ENCODE measurements around the gene CCDC57. TPM values are rescaled to one million over a fixed set of nuclear protein-coding genes. Genes with fewer than 3 reads are reported as not detected.
A peak's percentile ranks its signal among the peaks of the same experiment; 100 is the strongest.
"Not testable (repeated sequence)": the region's sequence is repeated elsewhere in the genome, so short reads cannot be mapped to it uniquely, and the experiment has no call there.

Gene CCDC57
- total RNA-seq, 3 donors from 2014 or later = 48.9 to 64.6 (median 60.5) TPM

- Mint-ChIP-seq H3K27me3 (ENCODE audit: low read depth) (no peaks in the 10 kb centered on the region), H3K9me3 (no peaks in the 10 kb centered on the region), H3K4me1 (ENCODE audit: low read depth) (no peaks in the 10 kb centered on the region), H3K36me3 (ENCODE audit: insufficient read depth) (peaks cover 4% of the 10 kb centered on the region), H3K4me3 (no peak overlapping the region)
- DNase-seq (no peak), ATAC-seq (no peak)
Measured at GRCh38 chr17:82146663-82147654, 65.7 kb downstream of the CCDC57 start.

- ATAC-seq (no peak), DNase-seq (no peak)
- H3K9me3 Mint-ChIP-seq = no peaks in the 10 kb centered on the region
- H3K36me3 Mint-ChIP-seq (ENCODE audit: insufficient read depth) = peaks cover 6% of the 10 kb centered on the region
- no peaks in the 10 kb centered on the region for H3K27me3 Mint-ChIP-seq (ENCODE audit: low read depth)
- no peak overlapping the region for H3K4me3 Mint-ChIP-seq
- no peaks in the 10 kb centered on the region for H3K4me1 Mint-ChIP-seq (ENCODE audit: low read depth)
Measured at GRCh38 chr17:82145550-82146155, 67.0 kb downstream of the CCDC57 start.

GRCh38 chr17:82143333-82143732 lies 69.3 kb downstream of the CCDC57 start:
- peaks cover 6% of the 10 kb centered on the region for H3K36me3 Mint-ChIP-seq (ENCODE audit: insufficient read depth)

GRCh38 chr17:82139961-82140360 lies 72.7 kb downstream of the CCDC57 start:
- ATAC-seq; H3K4me1 Mint-ChIP-seq (ENCODE audit: low read depth); H3K27me3 Mint-ChIP-seq (ENCODE audit: low read depth); DNase-seq; H3K4me3 Mint-ChIP-seq; H3K9me3 Mint-ChIP-seq; H3K36me3 Mint-ChIP-seq (ENCODE audit: insufficient read depth): not testable (repeated sequence)

More at GRCh38 chr17:82143333-82143732, 69.3 kb downstream of the CCDC57 start:
- DNase-seq (no peak), ATAC-seq (no peak)
- Mint-ChIP-seq H3K9me3 (no peaks in the 10 kb centered on the region), H3K4me1 (ENCODE audit: low read depth) (no peaks in the 10 kb centered on the region), H3K27me3 (ENCODE audit: low read depth) (no peaks in the 10 kb centered on the region), H3K4me3 (no peak overlapping the region)

GRCh38 chr17:82138511-82138992 lies 74.1 kb downstream of the CCDC57 start:
- ATAC-seq (no peak), DNase-seq (no peak)
- H3K9me3 Mint-ChIP-seq = no peaks in the 10 kb centered on the region
- no peaks in the 10 kb centered on the region for H3K4me1 Mint-ChIP-seq (ENCODE audit: low read depth)
- no peaks in the 10 kb centered on the region for H3K27me3 Mint-ChIP-seq (ENCODE audit: low read depth)
- H3K4me3 Mint-ChIP-seq = no peak overlapping the region
- H3K36me3 Mint-ChIP-seq (ENCODE audit: insufficient read depth) = peaks cover 2% of the 10 kb centered on the region

DNA sequence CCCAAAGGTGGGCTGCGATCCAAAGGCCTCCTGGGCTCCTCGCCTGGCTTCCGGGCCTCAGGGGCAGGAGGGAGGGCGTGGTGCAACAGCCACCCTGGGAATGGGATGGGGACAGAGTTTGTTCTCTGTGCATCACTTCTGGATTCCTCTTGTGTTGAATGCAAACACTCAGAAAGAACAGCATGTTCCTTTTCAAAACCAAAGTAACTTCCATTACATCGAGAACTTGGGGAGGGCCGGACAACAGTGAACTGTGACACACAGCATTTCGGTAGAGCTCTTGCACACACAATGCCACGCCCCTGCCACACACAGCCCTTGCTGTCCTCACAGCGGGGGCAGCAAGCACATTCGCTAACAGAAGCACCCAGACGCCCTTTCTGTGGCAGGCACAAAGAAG lies 78.5 kb downstream of the CCDC57 start:
- no peak for DNase-seq
- Mint-ChIP-seq H3K4me1 (ENCODE audit: low read depth) (peaks cover 3% of the 10 kb centered on the region), H3K4me3 (no peak overlapping the region), H3K27me3 (ENCODE audit: low read depth) (no peaks in the 10 kb centered on the region), H3K9me3 (no peaks in the 10 kb centered on the region), H3K36me3 (ENCODE audit: insufficient read depth) (no peaks in the 10 kb centered on the region)
- no peak for ATAC-seq

DNA sequence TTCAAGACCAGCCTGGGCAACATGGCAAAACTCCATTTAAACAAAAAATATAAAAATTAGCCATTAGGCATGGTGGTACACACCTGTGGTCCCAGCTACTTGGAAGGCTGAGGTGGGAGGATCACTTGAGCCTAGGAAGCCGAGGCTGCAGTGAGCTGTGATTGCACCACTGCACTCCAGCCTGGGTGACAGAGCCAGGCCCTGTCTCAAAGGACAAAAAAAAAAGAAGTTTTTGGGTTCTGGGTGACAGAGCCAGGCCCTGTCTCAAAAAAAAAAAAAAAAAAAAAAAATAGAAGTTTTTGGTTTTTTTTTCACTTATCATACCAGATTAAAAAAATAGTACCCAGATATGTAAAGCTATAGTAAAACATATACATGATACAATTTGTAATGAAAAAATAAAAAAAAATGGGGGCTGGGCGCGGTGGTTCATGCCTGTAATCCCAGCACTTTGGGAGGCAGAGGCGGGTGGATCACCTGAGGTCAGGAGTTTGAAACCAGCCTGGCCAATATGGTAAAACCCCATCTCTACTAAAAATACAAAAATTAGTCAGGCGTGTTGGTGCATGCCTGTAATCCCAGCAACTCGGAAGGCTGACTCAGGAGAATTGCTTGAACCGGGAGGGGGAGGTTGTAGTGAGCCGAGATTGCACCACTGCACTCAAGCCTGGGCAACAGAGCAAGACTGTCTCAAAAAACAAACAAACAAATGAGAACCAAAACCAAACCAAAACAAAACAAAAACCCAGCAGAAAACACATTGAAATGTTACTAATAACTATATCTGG lies 79.3 kb downstream of the CCDC57 start:
- not testable (repeated sequence) for H3K36me3 Mint-ChIP-seq (ENCODE audit: insufficient read depth); ATAC-seq; H3K9me3 Mint-ChIP-seq; H3K4me1 Mint-ChIP-seq (ENCODE audit: low read depth); DNase-seq; H3K4me3 Mint-ChIP-seq; H3K27me3 Mint-ChIP-seq (ENCODE audit: low read depth)

DNA sequence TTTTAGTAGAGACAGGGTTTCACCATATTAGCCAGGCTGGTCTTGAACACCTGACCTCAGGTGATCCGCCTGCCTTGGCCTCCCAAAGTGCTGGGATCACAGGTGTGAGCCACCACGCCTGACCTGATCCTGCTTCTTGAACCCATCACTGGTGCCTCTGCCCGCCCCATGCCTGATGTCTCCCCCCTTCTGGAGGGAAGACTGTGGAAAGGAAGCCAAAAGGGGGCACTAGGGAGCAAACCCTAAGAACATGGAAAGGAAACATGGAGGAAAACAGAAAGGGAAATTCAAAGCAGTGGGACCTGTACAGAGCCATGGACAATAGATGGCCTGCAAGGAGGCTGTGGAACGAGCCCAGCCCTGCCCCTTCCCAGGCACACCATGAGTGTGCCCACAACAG lies 83.5 kb downstream of the CCDC57 start:
- H3K27me3 Mint-ChIP-seq (ENCODE audit: low read depth) = no peaks in the 10 kb centered on the region
- peaks cover 44% of the 10 kb centered on the region for H3K4me1 Mint-ChIP-seq (ENCODE audit: low read depth)
- no peak for ATAC-seq
- DNase-seq = no peak
- no peaks in the 10 kb centered on the region for H3K9me3 Mint-ChIP-seq
- H3K4me3 Mint-ChIP-seq = no peak overlapping the region
- H3K36me3 Mint-ChIP-seq (ENCODE audit: insufficient read depth) = peaks cover 2% of the 10 kb centered on the region

GRCh38 chr17:82128287-82128686 lies 84.4 kb downstream of the CCDC57 start:
- DNase-seq (no peak), ATAC-seq (no peak)
- Mint-ChIP-seq H3K4me3 (no peak overlapping the region), H3K36me3 (ENCODE audit: insufficient read depth) (peaks cover 2% of the 10 kb centered on the region), H3K27me3 (ENCODE audit: low read depth) (no peaks in the 10 kb centered on the region), H3K4me1 (ENCODE audit: low read depth) (peaks cover 52% of the 10 kb centered on the region), H3K9me3 (no peaks in the 10 kb centered on the region)

GRCh38 chr17:82127704-82128103 lies 84.9 kb downstream of the CCDC57 start:
- DNase-seq = no peak
- Mint-ChIP-seq H3K4me1 (ENCODE audit: low read depth) (peaks cover 56% of the 10 kb centered on the region), H3K9me3 (no peaks in the 10 kb centered on the region), H3K4me3 (no peak overlapping the region), H3K27me3 (ENCODE audit: low read depth) (no peaks in the 10 kb centered on the region), H3K36me3 (ENCODE audit: insufficient read depth) (peaks cover 4% of the 10 kb centered on the region)
- peak in 1 of 2 donors; percentile 2 for ATAC-seq

DNA sequence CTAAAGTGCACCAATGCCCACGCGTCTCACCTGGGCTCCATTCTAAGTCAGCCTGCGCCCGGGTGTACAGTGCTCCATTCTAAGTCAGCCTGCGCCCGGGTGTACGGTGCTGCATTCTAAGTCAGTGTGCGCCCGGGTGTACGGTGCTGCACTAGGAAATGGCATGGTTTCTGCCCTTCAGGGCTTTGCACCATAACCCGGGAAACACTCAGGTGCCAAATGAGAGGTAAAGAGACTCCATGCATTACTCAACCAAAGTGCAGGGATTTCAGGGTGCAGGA lies 85.4 kb downstream of the CCDC57 start:
- Mint-ChIP-seq H3K9me3 (no peaks in the 10 kb centered on the region), H3K27me3 (ENCODE audit: low read depth) (no peaks in the 10 kb centered on the region), H3K36me3 (ENCODE audit: insufficient read depth) (peaks cover 5% of the 10 kb centered on the region), H3K4me1 (ENCODE audit: low read depth) (peaks cover 59% of the 10 kb centered on the region), H3K4me3 (no peak overlapping the region)
- ATAC-seq = peak; percentile 35 to 44
- DNase-seq = no peak

DNA sequence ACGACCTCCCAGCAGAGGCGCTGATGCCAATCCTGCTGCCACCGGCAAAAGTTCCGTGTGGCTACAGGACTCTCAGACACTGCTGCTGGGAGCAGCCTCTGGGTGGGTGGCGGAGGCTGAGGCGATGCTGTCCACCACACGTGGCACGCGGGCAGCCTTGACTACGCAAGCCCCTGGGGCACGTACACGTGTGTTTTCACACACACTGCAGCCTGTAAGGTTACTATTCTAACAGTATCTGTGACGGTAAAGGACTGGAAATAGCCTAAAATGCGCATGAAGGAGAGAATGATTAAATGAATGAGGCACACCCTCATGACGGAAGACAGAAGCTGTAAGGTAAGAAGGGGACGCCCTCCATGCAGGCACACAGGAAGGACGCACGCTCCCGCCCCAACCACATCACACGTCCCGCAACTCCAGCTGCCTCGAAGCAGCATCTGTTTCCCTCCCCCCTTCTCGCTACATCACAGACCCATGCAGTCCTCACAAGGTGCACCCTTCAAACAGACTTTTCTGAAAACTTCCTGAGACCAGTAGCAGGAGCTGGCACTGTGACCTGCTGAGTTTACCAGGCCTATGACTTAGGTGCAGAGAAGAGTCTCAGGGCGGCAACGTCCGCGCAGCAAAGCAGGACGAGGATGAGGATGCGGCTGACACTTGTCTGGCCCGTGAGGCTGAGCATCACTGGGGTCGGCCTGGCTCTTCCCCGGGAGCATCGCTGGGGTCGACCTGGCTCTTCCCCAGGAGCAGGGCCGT lies 85.9 kb downstream of the CCDC57 start:
- H3K36me3 Mint-ChIP-seq (ENCODE audit: insufficient read depth) = peaks cover 5% of the 10 kb centered on the region
- no peaks in the 10 kb centered on the region for H3K9me3 Mint-ChIP-seq
- DNase-seq (peak; percentile 64), ATAC-seq (peak; percentile 91 to 93)
- H3K4me1 Mint-ChIP-seq (ENCODE audit: low read depth) = peaks cover 64% of the 10 kb centered on the region
- H3K27me3 Mint-ChIP-seq (ENCODE audit: low read depth) = no peaks in the 10 kb centered on the region
- peak overlapping the region; percentile 76 for H3K4me3 Mint-ChIP-seq

- Mint-ChIP-seq H3K9me3 (no peaks in the 10 kb centered on the region), H3K27me3 (ENCODE audit: low read depth) (no peaks in the 10 kb centered on the region), H3K36me3 (ENCODE audit: insufficient read depth) (peaks cover 5% of the 10 kb centered on the region), H3K4me3 (no peak overlapping the region), H3K4me1 (ENCODE audit: low read depth) (peaks cover 78% of the 10 kb centered on the region)
- DNase-seq = no peak
- no peak for ATAC-seq
Measured at GRCh38 chr17:82124101-82124500, 88.5 kb downstream of the CCDC57 start.
